Activated CD4-positive, alpha-beta T cell treated with anti-CD3 and anti-CD28 coated beads, Interleukin-2, amount 10 ng/mL, durations not matched to agents 7 days and 5 days (primary cell): ENCODE results near the gene SLC25A25. TPM values are rescaled to one million over a fixed set of nuclear protein-coding genes. Genes with fewer than 3 reads are reported as not detected.
A peak's percentile ranks its signal among the peaks of the same experiment; 100 is the strongest.

Source experiments
- CTCF ChIA-PET: fragments of 350-600 bp; sonication (Branson Sonifier 250); formaldehyde crosslinking; loops from one replicate; lab custom pipeline; 2021; ENCODE audit warnings: antibody characterized with exemption; lab: Charles Lee
- POLR2A ChIA-PET: fragments of 350-600 bp; sonication (Branson Sonifier 250); formaldehyde crosslinking; loops from one replicate; lab custom pipeline; 2021; ENCODE audit warnings: antibody characterized with exemption; lab: Charles Lee
- DNase-seq: peaks from one replicate; pipeline ENCODE4 v3.0.0-alpha.2; 2020
- H3K27ac Mint-ChIP-seq: one replicate; pipeline ENCODE4 v1.8.0; 2021; ENCODE audit warnings: mild to moderate bottlenecking, moderate library complexity, mixed read lengths
- H3K27me3 Mint-ChIP-seq: one replicate; pipeline ENCODE4 v1.8.0; 2021; ENCODE audit warnings: mixed read lengths
- H3K36me3 Mint-ChIP-seq: one replicate; pipeline ENCODE4 v1.8.0; 2021; ENCODE audit warnings: low read depth, mixed read lengths
- H3K4me1 Mint-ChIP-seq: one replicate; pipeline ENCODE4 v1.8.0; 2021; ENCODE audit warnings: mixed read lengths
- H3K4me3 Mint-ChIP-seq: one replicate; pipeline ENCODE4 v1.8.0; 2021; ENCODE audit warnings: mild to moderate bottlenecking, moderate library complexity, mixed read lengths
- H3K9me3 Mint-ChIP-seq: one replicate; pipeline ENCODE4 v1.8.0; 2021; ENCODE audit warnings: mixed read lengths
- total RNA-seq, 2 experiments: library from RNA; stranded (reverse); gene quantifications; one replicate each; pipeline ENCODE4 v1.2.3, GENCODE V29; 2021

SLC25A25 gene
- total RNA-seq, 2 experiments from 2014 or later = 14.6 to 18.4 TPM

DNA sequence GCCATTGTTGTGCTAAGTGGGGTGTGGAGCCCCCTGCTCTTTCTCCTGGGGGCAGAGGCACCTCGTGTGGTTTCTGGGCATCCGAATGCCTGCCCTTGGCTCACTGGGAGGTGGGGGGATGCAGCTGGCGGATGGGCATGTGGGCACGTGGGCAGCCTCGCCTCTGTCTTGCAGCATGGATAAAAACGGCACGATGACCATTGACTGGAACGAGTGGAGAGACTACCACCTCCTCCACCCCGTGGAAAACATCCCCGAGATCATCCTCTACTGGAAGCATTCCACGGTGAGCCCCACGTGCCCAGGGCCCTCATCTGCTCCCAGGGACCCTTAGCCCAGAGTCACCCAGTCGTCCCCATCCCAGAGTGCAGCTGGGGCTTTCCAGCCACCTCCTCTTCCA lies 34.2 kb downstream of the SLC25A25 start:
- no peak for DNase-seq
- ChIA-PET CTCF (interaction anchor here (7.7 kb wide), 1 partner anchor 14 kb away, joined by 54 read pairs; no protein-coding TSS in a partner anchor), POLR2A (no interaction called here)
- Mint-ChIP-seq H3K4me3 (no peak overlapping the region), H3K36me3 (peaks cover 46% of the 10 kb centered on the region), H3K9me3 (no peaks in the 10 kb centered on the region), H3K27me3 (no peaks in the 10 kb centered on the region), H3K27ac (peak overlapping the region; percentile 34), H3K4me1 (peaks cover 56% of the 10 kb centered on the region)

DNA sequence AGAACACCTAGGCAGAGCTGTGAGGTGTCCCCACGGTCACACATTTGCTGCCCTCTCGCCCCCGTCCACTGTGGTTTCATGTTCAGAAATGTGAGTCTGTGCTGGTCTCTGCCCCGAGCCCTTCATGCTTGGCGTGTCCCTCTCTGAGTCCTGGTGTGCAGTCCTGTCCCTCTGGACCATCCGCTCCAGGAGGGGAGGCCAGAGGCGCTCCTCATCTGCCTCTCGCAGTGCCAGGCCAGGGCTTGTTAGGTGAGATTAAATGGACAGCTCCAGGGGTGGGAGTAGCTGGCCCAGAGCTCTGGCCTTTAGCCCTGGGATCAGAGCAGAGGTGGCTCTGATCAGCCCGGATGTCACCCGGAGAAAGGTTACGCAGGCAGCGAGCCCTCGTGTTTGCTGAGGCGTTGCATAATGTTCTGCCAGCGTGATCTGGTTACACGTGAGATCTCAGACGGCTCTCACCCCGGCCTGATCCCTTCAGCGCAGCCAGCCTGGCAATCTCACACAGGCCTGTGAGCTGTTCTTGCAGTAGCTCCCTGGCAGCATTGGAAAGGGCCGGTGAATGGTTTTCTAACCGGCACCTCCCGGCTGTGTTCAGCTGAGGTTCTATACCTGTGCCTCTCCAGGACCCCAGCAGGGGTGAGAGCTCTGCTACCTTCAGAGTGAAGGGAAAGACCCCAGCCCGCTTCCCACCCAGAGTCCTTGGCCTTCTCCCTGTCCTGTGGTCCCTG lies 35.0 kb downstream of the SLC25A25 start:
- CTCF ChIA-PET = interaction anchor here (0.6 to 7.7 kb wide), 3 partner anchors 10 to 50 kb away, joined by 4 to 54 read pairs (median 5); no protein-coding TSS in a partner anchor
- H3K27ac Mint-ChIP-seq = peak overlapping the region; percentile 83

DNA sequence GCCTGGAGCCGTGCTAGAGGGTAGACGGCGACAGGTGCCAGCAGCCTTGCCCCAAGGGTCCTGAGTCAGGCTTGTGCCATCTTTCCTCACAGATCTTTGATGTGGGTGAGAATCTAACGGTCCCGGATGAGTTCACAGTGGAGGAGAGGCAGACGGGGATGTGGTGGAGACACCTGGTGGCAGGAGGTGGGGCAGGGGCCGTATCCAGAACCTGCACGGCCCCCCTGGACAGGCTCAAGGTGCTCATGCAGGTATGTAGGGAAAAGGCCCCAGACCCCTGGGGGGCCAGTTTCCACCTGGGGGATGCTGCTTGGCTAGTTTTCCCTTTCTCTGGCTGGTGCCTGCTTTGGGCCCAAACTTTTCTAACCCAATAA lies 35.5 kb downstream of the SLC25A25 start:
- H3K4me1 Mint-ChIP-seq = peaks cover 47% of the 10 kb centered on the region
- H3K9me3 Mint-ChIP-seq = no peaks in the 10 kb centered on the region
- CTCF ChIA-PET = interaction anchor here (0.6 to 7.7 kb wide), 3 partner anchors 10 to 50 kb away, joined by 4 to 54 read pairs (median 5); no protein-coding TSS in a partner anchor
- H3K4me3 Mint-ChIP-seq = no peak overlapping the region
- H3K27me3 Mint-ChIP-seq = no peaks in the 10 kb centered on the region
- POLR2A ChIA-PET = no interaction called here
- H3K27ac Mint-ChIP-seq = peak overlapping the region; percentile 83
- H3K36me3 Mint-ChIP-seq = peaks cover 52% of the 10 kb centered on the region
- peak; percentile 53 for DNase-seq

More for the DNA sequence above, 35.0 kb downstream of the SLC25A25 start:
- DNase-seq = no peak
- H3K27me3 Mint-ChIP-seq = no peaks in the 10 kb centered on the region
- peaks cover 51% of the 10 kb centered on the region for H3K4me1 Mint-ChIP-seq
- POLR2A ChIA-PET = no interaction called here
- peaks cover 51% of the 10 kb centered on the region for H3K36me3 Mint-ChIP-seq
- H3K4me3 Mint-ChIP-seq = no peak overlapping the region
- no peaks in the 10 kb centered on the region for H3K9me3 Mint-ChIP-seq

DNA sequence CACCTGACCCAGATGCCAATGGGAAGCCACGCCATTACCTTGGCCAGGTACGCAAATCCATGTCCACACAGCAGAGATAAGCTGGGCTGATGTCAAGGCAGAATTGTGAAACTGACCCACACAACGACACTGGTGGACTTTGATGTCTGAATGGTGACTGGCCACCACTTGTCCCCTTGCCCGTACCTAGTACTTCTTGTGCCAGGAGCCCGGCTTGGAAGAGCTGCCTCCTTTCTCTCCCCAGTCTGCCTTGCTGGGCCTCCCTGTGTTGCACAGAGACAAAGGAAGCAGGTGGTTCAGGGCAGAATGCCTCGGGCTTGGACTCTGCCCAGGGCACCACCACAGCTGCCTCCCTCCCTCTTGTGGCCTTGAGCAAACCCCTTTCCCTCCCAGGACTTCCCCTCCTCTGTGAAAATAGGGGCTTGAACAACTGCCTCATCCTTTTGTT lies 36.2 kb downstream of the SLC25A25 start:
- POLR2A ChIA-PET = interaction anchor here (0.5 kb wide), 1 partner anchor 280 kb away, joined by 3 read pairs; no protein-coding TSS in a partner anchor
- peaks cover 41% of the 10 kb centered on the region for H3K4me1 Mint-ChIP-seq
- CTCF ChIA-PET = interaction anchor here (7.7 kb wide), 1 partner anchor 12 kb away, joined by 54 read pairs; no protein-coding TSS in a partner anchor
- no peak overlapping the region for H3K27ac Mint-ChIP-seq
- peaks cover 55% of the 10 kb centered on the region for H3K36me3 Mint-ChIP-seq
- no peak overlapping the region for H3K4me3 Mint-ChIP-seq
- H3K27me3 Mint-ChIP-seq = no peaks in the 10 kb centered on the region
- no peaks in the 10 kb centered on the region for H3K9me3 Mint-ChIP-seq
- no peak for DNase-seq

DNA sequence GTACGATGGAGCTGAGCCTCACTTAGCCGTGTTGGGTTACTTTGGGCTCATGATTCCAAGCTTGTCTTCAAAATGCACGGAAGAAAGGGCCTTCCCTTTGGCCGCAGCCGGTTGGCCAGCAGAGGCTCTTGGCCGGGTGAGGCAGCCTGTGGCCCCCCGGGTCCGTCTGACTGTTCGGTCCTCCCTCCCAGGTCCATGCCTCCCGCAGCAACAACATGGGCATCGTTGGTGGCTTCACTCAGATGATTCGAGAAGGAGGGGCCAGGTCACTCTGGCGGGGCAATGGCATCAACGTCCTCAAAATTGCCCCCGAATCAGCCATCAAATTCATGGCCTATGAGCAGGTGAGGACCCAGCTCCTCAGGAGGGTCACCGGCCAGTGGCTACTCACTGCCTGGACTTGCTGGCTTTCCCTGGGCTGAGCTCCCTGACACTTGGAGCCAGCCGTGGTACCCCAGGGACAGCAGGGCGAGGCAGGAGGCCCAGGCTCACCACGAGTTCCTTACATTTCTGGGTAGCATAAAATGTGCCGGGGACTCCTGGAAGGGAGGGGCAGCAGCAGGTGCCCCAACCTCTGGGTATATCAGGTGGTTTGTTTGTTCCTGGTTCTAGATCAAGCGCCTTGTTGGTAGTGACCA lies 37.6 kb downstream of the SLC25A25 start:
- Mint-ChIP-seq H3K27me3 (no peaks in the 10 kb centered on the region), H3K4me1 (peaks cover 27% of the 10 kb centered on the region)
- POLR2A ChIA-PET = no interaction called here

DNA sequence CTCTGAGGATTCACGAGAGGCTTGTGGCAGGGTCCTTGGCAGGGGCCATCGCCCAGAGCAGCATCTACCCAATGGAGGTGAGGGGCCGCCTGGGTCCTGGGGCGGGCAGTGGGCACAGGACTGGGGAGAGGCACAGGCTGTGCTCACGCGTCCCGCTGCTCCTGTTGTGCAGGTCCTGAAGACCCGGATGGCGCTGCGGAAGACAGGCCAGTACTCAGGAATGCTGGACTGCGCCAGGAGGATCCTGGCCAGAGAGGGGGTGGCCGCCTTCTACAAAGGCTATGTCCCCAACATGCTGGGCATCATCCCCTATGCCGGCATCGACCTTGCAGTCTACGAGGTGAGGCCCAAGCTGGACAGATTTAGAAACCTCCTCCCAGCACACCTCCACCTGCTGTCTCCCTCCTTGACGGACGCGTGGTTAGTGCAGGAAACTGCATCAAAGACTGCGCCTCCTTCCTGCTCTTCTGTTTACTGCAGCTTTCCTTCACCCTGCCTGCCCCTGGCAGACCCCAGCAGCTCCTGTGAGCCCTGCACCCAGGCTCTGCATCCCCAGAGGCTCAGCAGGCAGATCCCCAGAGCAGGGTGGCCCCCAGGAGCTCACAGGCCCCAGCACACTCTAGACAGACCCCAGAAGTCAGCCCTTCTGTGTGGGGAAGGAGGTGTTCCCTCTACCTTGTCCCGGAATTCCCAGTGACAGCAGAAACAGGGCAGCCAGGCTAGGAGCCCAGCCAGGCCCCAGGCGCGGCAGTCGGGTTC lies 38.3 kb downstream of the SLC25A25 start:
- no peak overlapping the region for H3K4me3 Mint-ChIP-seq
- peak overlapping the region; percentile 46 for H3K27ac Mint-ChIP-seq
- H3K4me1 Mint-ChIP-seq = peaks cover 25% of the 10 kb centered on the region
- peaks cover 52% of the 10 kb centered on the region for H3K36me3 Mint-ChIP-seq
- no peak for DNase-seq
- ChIA-PET POLR2A (no interaction called here), CTCF (interaction anchor here (0.8 to 7.7 kb wide), 3 partner anchors 10 to 38 kb away, joined by 3 to 54 read pairs (median 5); partner anchors contain the start of gene SLC25A25)
- no peaks in the 10 kb centered on the region for H3K9me3 Mint-ChIP-seq
- H3K27me3 Mint-ChIP-seq = no peaks in the 10 kb centered on the region

More for the DNA sequence above, 37.6 kb downstream of the SLC25A25 start:
- DNase-seq = no peak
- Mint-ChIP-seq H3K27ac (no peak overlapping the region), H3K36me3 (peaks cover 58% of the 10 kb centered on the region), H3K4me3 (no peak overlapping the region), H3K9me3 (no peaks in the 10 kb centered on the region)
- CTCF ChIA-PET = interaction anchor here (7.7 kb wide), 1 partner anchor 11 kb away, joined by 54 read pairs; no protein-coding TSS in a partner anchor

DNA sequence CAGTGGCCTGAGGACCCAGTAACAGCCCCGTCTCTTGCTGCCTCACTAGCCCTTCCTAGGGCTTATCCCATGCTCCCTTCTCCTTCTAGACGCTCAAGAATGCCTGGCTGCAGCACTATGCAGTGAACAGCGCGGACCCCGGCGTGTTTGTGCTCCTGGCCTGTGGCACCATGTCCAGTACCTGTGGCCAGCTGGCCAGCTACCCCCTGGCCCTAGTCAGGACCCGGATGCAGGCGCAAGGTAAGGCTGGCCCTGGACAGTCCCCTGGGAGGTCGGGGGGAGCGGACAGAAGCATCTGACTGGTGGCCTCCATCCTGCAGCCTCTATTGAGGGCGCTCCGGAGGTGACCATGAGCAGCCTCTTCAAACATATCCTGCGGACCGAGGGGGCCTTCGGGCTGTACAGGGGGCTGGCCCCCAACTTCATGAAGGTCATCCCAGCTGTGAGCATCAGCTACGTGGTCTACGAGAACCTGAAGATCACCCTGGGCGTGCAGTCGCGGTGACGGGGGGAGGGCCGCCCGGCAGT lies 39.0 kb downstream of the SLC25A25 start:
- no peak overlapping the region for H3K4me3 Mint-ChIP-seq
- H3K4me1 Mint-ChIP-seq = peaks cover 25% of the 10 kb centered on the region
- DNase-seq = no peak
- H3K27me3 Mint-ChIP-seq = no peaks in the 10 kb centered on the region
- H3K9me3 Mint-ChIP-seq = no peaks in the 10 kb centered on the region
- POLR2A ChIA-PET = no interaction called here
- no peak overlapping the region for H3K27ac Mint-ChIP-seq
- peaks cover 50% of the 10 kb centered on the region for H3K36me3 Mint-ChIP-seq
- CTCF ChIA-PET = interaction anchor here (0.8 to 7.7 kb wide), 6 partner anchors 10 to 59 kb away, joined by 3 to 54 read pairs (median 4); partner anchors contain the start of gene SLC25A25

DNA sequence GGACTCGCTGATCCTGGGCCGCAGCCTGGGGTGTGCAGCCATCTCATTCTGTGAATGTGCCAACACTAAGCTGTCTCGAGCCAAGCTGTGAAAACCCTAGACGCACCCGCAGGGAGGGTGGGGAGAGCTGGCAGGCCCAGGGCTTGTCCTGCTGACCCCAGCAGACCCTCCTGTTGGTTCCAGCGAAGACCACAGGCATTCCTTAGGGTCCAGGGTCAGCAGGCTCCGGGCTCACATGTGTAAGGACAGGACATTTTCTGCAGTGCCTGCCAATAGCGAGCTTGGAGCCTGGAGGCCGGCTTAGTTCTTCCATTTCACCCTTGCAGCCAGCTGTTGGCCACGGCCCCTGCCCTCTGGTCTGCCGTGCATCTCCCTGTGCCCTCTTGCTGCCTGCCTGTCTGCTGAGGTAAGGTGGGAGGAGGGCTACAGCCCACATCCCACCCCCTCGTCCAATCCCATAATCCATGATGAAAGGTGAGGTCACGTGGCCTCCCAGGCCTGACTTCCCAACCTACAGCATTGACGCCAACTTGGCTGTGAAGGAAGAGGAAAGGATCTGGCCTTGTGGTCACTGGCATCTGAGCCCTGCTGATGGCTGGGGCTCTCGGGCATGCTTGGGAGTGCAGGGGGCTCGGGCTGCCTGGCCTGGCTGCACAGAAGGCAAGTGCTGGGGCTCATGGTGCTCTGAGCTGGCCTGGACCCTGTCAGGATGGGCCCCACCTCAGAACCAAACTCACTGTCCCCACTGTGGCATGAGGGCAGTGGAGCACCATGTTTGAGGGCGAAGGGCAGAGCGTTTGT lies 39.6 kb downstream of the SLC25A25 start:
- H3K9me3 Mint-ChIP-seq = no peaks in the 10 kb centered on the region
- H3K27ac Mint-ChIP-seq = no peak overlapping the region
- no peak for DNase-seq
- POLR2A ChIA-PET = no interaction called here
- H3K27me3 Mint-ChIP-seq = no peaks in the 10 kb centered on the region
- peaks cover 22% of the 10 kb centered on the region for H3K4me1 Mint-ChIP-seq
- CTCF ChIA-PET = interaction anchor here (1.2 to 7.7 kb wide), 6 partner anchors 9 to 59 kb away, joined by 3 to 54 read pairs (median 5); no protein-coding TSS in a partner anchor
- H3K4me3 Mint-ChIP-seq = no peak overlapping the region
- H3K36me3 Mint-ChIP-seq = peaks cover 44% of the 10 kb centered on the region

DNA sequence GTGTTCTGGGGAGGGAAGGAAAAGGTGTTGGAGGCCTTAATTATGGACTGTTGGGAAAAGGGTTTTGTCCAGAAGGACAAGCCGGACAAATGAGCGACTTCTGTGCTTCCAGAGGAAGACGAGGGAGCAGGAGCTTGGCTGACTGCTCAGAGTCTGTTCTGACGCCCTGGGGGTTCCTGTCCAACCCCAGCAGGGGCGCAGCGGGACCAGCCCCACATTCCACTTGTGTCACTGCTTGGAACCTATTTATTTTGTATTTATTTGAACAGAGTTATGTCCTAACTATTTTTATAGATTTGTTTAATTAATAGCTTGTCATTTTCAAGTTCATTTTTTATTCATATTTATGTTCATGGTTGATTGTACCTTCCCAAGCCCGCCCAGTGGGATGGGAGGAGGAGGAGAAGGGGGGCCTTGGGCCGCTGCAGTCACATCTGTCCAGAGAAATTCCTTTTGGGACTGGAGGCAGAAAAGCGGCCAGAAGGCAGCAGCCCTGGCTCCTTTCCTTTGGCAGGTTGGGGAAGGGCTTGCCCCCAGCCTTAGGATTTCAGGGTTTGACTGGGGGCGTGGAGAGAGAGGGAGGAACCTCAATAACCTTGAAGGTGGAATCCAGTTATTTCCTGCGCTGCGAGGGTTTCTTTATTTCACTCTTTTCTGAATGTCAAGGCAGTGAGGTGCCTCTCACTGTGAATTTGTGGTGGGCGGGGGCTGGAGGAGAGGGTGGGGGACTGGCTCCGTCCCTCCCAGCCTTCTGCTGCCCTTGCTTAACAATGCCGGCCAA lies 40.4 kb downstream of the SLC25A25 start:
- Mint-ChIP-seq H3K27me3 (no peaks in the 10 kb centered on the region), H3K9me3 (no peaks in the 10 kb centered on the region), H3K4me3 (no peak overlapping the region), H3K27ac (no peak overlapping the region), H3K4me1 (peaks cover 14% of the 10 kb centered on the region), H3K36me3 (peaks cover 37% of the 10 kb centered on the region)
- no peak for DNase-seq
- POLR2A ChIA-PET = no interaction called here
- CTCF ChIA-PET = interaction anchor here (1.5 to 7.7 kb wide), 4 partner anchors 8 to 21 kb away, joined by 4 to 54 read pairs (median 5); no protein-coding TSS in a partner anchor

DNA sequence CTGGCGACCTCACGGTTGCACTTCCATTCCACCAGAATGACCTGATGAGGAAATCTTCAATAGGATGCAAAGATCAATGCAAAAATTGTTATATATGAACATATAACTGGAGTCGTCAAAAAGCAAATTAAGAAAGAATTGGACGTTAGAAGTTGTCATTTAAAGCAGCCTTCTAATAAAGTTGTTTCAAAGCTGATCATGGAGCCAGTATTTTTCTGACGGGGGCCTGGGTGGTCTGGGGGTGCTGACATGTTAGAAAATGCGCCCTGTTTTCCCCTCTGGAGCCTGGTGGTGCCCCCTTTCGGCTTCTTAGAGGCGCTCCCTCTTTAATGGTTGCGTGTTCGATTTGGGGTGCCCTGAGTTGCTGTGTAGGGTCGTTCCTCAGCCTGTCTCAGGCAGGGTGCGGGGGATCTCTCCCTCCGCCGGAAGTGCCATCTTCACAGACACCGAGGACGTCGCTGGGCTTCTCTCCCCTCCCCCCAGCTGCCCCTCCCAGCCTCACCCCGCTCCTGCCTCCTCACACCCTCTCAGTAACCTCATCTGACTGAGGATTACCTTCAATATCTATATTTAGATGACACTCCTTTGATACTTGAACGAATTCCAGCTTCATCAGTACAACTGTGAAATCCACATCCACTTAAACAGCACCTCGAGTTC lies 41.1 kb downstream of the SLC25A25 start:
- Mint-ChIP-seq H3K4me1 (peaks cover 6% of the 10 kb centered on the region), H3K27me3 (no peaks in the 10 kb centered on the region), H3K9me3 (no peaks in the 10 kb centered on the region), H3K36me3 (peaks cover 32% of the 10 kb centered on the region), H3K4me3 (no peak overlapping the region), H3K27ac (peak overlapping the region; percentile 3)
- CTCF ChIA-PET = interaction anchor here (1.6 to 7.7 kb wide), 3 partner anchors 7 to 10 kb away, joined by 5 to 54 read pairs (median 10); no protein-coding TSS in a partner anchor
- POLR2A ChIA-PET = no interaction called here
- no peak for DNase-seq
